Kidney epithelial cell (primary cell): ENCODE measurements around the gene C1QTNF12. TPM values are rescaled to one million over a fixed set of nuclear protein-coding genes. Genes with fewer than 3 reads are reported as not detected.

Experiments used
- DNase-seq: peaks from one replicate; pipeline ENCODE4 v3.0.0-alpha.2; 2010; ENCODE audit warnings: low read depth
- H3K27me3 ChIP-seq: 2 replicates; pipeline ENCODE4 v1.6.0; 2011; ENCODE audit warnings: low read length; ENCODE audit not compliant: control insufficient read depth, insufficient read depth
- H3K36me3 ChIP-seq: 2 replicates; pipeline ENCODE4 v1.5.1; 2011; ENCODE audit warnings: low read length; ENCODE audit not compliant: control insufficient read depth, insufficient read depth
- H3K4me3 ChIP-seq: 2 replicates; pipeline ENCODE4 v1.5.1; 2011; ENCODE audit warnings: low read depth, mild to moderate bottlenecking, control low read depth, low read length
- CTCF ChIP-seq: IDR thresholded peaks from 2 replicates; pipeline ENCODE4 v1.5.1; 2011; ENCODE audit warnings: mild to moderate bottlenecking, moderate library complexity, low read length, control low read depth, inconsistent platforms; ENCODE audit not compliant: insufficient read depth, poor library complexity, severe bottlenecking
- total RNA-seq: library from RNA; depleted of rRNA; stranded (reverse); fragments of >200 nt; gene quantifications from 2 replicates; pipeline ENCODE4 v1.2.3, GENCODE V29; 2015

The C1QTNF12 gene
- total RNA-seq, 1 donor from 2014 or later: 0.88 TPM

GRCh38 chr1:1259540-1259939, 13.0 kb upstream of the C1QTNF12 start:
- Histone ChIP-seq H3K4me3 (no peak overlapping the region), H3K36me3 (peaks cover 1% of the 10 kb centered on the region), H3K27me3 (no peaks in the 10 kb centered on the region)
- TF ChIP-seq CTCF: no peak
- no peak for DNase-seq

GRCh38 chr1:1259119-1259488, 12.6 kb upstream of the C1QTNF12 start:
- DNase-seq: no peak
- no peaks in the 10 kb centered on the region for H3K27me3 ChIP-seq
- no peak overlapping the region for H3K4me3 ChIP-seq
- H3K36me3 ChIP-seq: peaks cover 1% of the 10 kb centered on the region
- TF ChIP-seq CTCF: no peak

GRCh38 chr1:1256956-1257871, 10.7 kb upstream of the C1QTNF12 start:
- no peaks in the 10 kb centered on the region for H3K27me3 ChIP-seq
- peaks cover 1% of the 10 kb centered on the region for H3K36me3 ChIP-seq

GRCh38 chr1:1255611-1256010, 9.1 kb upstream of the C1QTNF12 start:
- no peak overlapping the region for H3K4me3 ChIP-seq
- peaks cover 1% of the 10 kb centered on the region for H3K36me3 ChIP-seq
- TF ChIP-seq CTCF: no peak
- DNase-seq: no peak
- H3K27me3 ChIP-seq: no peaks in the 10 kb centered on the region

More at GRCh38 chr1:1256956-1257871, 10.7 kb upstream of the C1QTNF12 start:
- DNase-seq: no peak
- TF ChIP-seq CTCF: no peak
- no peak overlapping the region for H3K4me3 ChIP-seq

GRCh38 chr1:1255078-1255477, 8.6 kb upstream of the C1QTNF12 start:
- no peak for TF ChIP-seq CTCF
- peaks cover 1% of the 10 kb centered on the region for H3K36me3 ChIP-seq
- no peak for DNase-seq

GRCh38 chr1:1254667-1254998, 8.1 kb upstream of the C1QTNF12 start:
- Histone ChIP-seq H3K4me3 (no peak overlapping the region), H3K27me3 (no peaks in the 10 kb centered on the region), H3K36me3 (peaks cover 1% of the 10 kb centered on the region)
- no peak for DNase-seq
- no peak for TF ChIP-seq CTCF

More at GRCh38 chr1:1255078-1255477, 8.6 kb upstream of the C1QTNF12 start:
- Histone ChIP-seq H3K27me3 (no peaks in the 10 kb centered on the region), H3K4me3 (no peak overlapping the region)
